Panc1 (cell line): ENCODE measurements around the gene PNLDC1. TPM values are rescaled to one million over a fixed set of nuclear protein-coding genes. Genes with fewer than 3 reads are reported as not detected.

Experiments
- ATAC-seq: fragments of 200-7000 bp; cut with Tn5 transposase; 2 replicates; pipeline ENCODE4 v1.9.1; 2020; ENCODE audit warnings: mild to moderate bottlenecking, moderate library complexity
- BruUV-seq: library from RNA; stranded (reverse); fragments of 400-500 nt; replicated peaks from 2 replicates; lab custom pipeline; 2021; lab: Mats Ljungman, UMichigan
- CTCF ChIA-PET: fragments of 300-600 bp; sonication (Branson Sonifier 250); formaldehyde crosslinking; loops from one replicate; lab custom pipeline; 2022; ENCODE audit warnings: antibody characterized with exemption; lab: Charles Lee
- POLR2A ChIA-PET: fragments of 300-600 bp; sonication (Branson Sonifier 250); formaldehyde crosslinking; loops from one replicate; lab custom pipeline; 2022; ENCODE audit warnings: antibody characterized with exemption; lab: Charles Lee
- DNase-seq: peaks from one replicate; pipeline ENCODE4 v3.0.0-alpha.2; 2010; ENCODE audit warnings: low read depth, low spot score
- H3K27ac ChIP-seq: 2 replicates; pipeline ENCODE4 v1.5.1; 2011; ENCODE audit warnings: mild to moderate bottlenecking, low read length, inconsistent platforms
- H3K27me3 ChIP-seq: fragments of 200-500 bp; sonication (Bioruptor generic); 2 replicates; pipeline ENCODE4 v1.6.0; 2014; ENCODE audit warnings: low read length, inconsistent platforms; ENCODE audit not compliant: control insufficient read depth, insufficient read depth
- H3K36me3 ChIP-seq: fragments of 200-500 bp; sonication (Bioruptor generic); 2 replicates; pipeline ENCODE4 v1.5.1; 2014; ENCODE audit warnings: inconsistent platforms, mild to moderate bottlenecking, low read length, moderate library complexity; ENCODE audit not compliant: control insufficient read depth, insufficient read depth
- H3K4me1 ChIP-seq: 2 replicates; pipeline ENCODE4 v1.5.1; 2011; ENCODE audit warnings: inconsistent platforms, mild to moderate bottlenecking, low read length, moderate library complexity; ENCODE audit not compliant: control insufficient read depth, insufficient read depth
- H3K4me3 ChIP-seq, 2 experiments: 2 replicates each; pipeline ENCODE4 v1.5.1; 2011 to 2012; ENCODE audit warnings: low read depth in 2 of 2, low read length in 2 of 2, mild to moderate bottlenecking in 2 of 2, inconsistent platforms in 1 of 2, moderate library complexity in 1 of 2
- H3K9me3 ChIP-seq: fragments of 200-500 bp; sonication (Bioruptor generic); 2 replicates; pipeline ENCODE4 v1.5.1; 2014; ENCODE audit warnings: low read depth, mild to moderate bottlenecking, inconsistent platforms, low read length, moderate library complexity; ENCODE audit not compliant: control insufficient read depth, insufficient read depth
- POLR2AphosphoS5 ChIP-seq: IDR thresholded peaks from 2 replicates; pipeline ENCODE4 v1.6.1; 2012; ENCODE audit warnings: mild to moderate bottlenecking, low read depth, low read length, moderate library complexity
- REST ChIP-seq, 2 experiments: IDR thresholded peaks; 2 replicates each; pipeline ENCODE4 v1.6.1; 2011 to 2012; ENCODE audit warnings: low read depth in 2 of 2, control low read depth in 1 of 2, low read length in 1 of 2, mild to moderate bottlenecking in 1 of 2, moderate library complexity in 1 of 2; ENCODE audit not compliant: insufficient read depth in 1 of 2
- TCF7L2 ChIP-seq: IDR thresholded peaks from 2 replicates; pipeline ENCODE4 v1.6.1; 2011; ENCODE audit warnings: mild to moderate bottlenecking, low read depth, low read length, inconsistent platforms
- in situ Hi-C: cut with HindIII; loops from 2 replicates; pipeline ENCODE4 v1.10.0; 2016; ENCODE audit warnings: low sequenced_read_pairs, low pct_unique_long_range_greater_than_20kb
- intact Hi-C: fragments of 100-400 bp; cut with micrococcal nuclease; formaldehyde crosslinking; loops from one replicate; pipeline ENCODE4 v1.10.0; 2022; ENCODE audit not compliant: unreplicated experiment
- total RNA-seq: library from RNA; stranded (reverse); gene quantifications from one replicate; pipeline ENCODE4 v1.2.1, GENCODE V29; 2021; ENCODE audit not compliant: unreplicated experiment

PNLDC1 gene
- total RNA-seq, 1 experiment from 2014 or later, result not detected

- no peak for TF ChIP-seq REST (IDR thresholded peaks at IDR 0.05; ENCODE audit: insufficient read depth in 1 of 2, low read depth in 2 of 2, low read length in 1 of 2)
- peak; percentile 92 for TF ChIP-seq POLR2AphosphoS5
- DNase-seq (peak; percentile 96), ATAC-seq (peak; percentile 93)
- no TSS peak for BruUV-seq
- H3K36me3 ChIP-seq, result peaks cover 57% of the 10 kb centered on the region
- H3K4me3 ChIP-seq, result peak within 1 kb of the TSS; percentile 98 to 99
- peak within 1 kb of the TSS; percentile 99 for H3K27ac ChIP-seq
- CTCF ChIA-PET, result interaction anchor here (0.6 to 0.7 kb wide), 2 partner anchors 15 to 35 kb away, joined by 3 read pairs; no protein-coding TSS in a partner anchor
- in situ Hi-C loops (no loop called here), intact Hi-C loops (loop anchor here (5.0 kb wide), 1 partner anchor 97 kb away; the partner anchor contains the start of gene SOD2)
- H3K9me3 ChIP-seq, result no peaks in the 10 kb centered on the region
- POLR2A ChIA-PET, result interaction anchor here (0.7 to 1.0 kb wide), 2 partner anchors 27 to 63 kb away, joined by 4 to 6 read pairs; partner anchors contain the start of gene WTAP
- peaks cover 28% of the 10 kb centered on the region; the same call in 1 of the 2 replicates for H3K4me1 ChIP-seq
- no peaks in the 10 kb centered on the region for H3K27me3 ChIP-seq
Observed at GRCh38 chr6:159789377-159790148, 10.5 kb upstream of the PNLDC1 start, which contains the start of gene TCP1. Gene TCP1 (minus strand): TSS chr6:159789602. CDS start chr6:159789468, 134 bp downstream.

- peak; percentile 85 for DNase-seq
- peak within 1 kb of the TSS; percentile 98 to 99 for H3K4me3 ChIP-seq
- POLR2A ChIA-PET, result interaction anchor here (0.5 to 1.0 kb wide), 3 partner anchors 63 to 180 kb away, joined by 4 to 17 read pairs (median 4); partner anchors contain the start of gene WTAP
- TF ChIP-seq TCF7L2, result no peak
- 0 out of 2 replicates have a peak, but pooled peaks have one; percentile 59 for TF ChIP-seq POLR2AphosphoS5
- intact Hi-C loops (no loop called here), in situ Hi-C loops (no loop called here)
- H3K4me1 ChIP-seq, result peaks cover 28% of the 10 kb centered on the region; the same call in 1 of the 2 replicates
- no peaks in the 10 kb centered on the region for H3K27me3 ChIP-seq
- CTCF ChIA-PET, result interaction anchor here (0.7 kb wide), 1 partner anchor 16 kb away, joined by 3 read pairs; no protein-coding TSS in a partner anchor
- peaks cover 51% of the 10 kb centered on the region for H3K36me3 ChIP-seq
- peak; percentile 93 for ATAC-seq
- no peaks in the 10 kb centered on the region for H3K9me3 ChIP-seq
- H3K27ac ChIP-seq, result peak within 1 kb of the TSS; percentile 99
- BruUV-seq, result TSS peak; percentile 65
Observed at GRCh38 chr6:159790149-159790955, 9.7 kb upstream of the PNLDC1 start, which contains the start of gene MRPL18. Gene MRPL18 (plus strand): TSS chr6:159790467. CDS start chr6:159790588, 121 bp downstream.
